Hepatocyte (in vitro differentiated cells): Measurements from ENCODE around the gene FARP1.

Experiments used
- CTCF ChIP-seq: fragments of 200-600 bp; sonication (generic); IDR thresholded peaks from 2 replicates; pipeline ENCODE4 v1.5.1; 2016; ENCODE audit warnings: antibody characterized with exemption, mild to moderate bottlenecking; ENCODE audit not compliant: poor library complexity
- EZH2 ChIP-seq: fragments of 200-600 bp; sonication (generic); IDR thresholded peaks from 2 replicates; pipeline ENCODE4 v1.6.1; 2016; ENCODE audit warnings: antibody characterized with exemption, mild to moderate bottlenecking, borderline replicate concordance
- EZH2phosphoT487 ChIP-seq: fragments of 200-600 bp; sonication (generic); IDR thresholded peaks from one replicate; pipeline ENCODE4 v1.6.1; 2018; ENCODE audit warnings: antibody characterized with exemption, mild to moderate bottlenecking, low read depth, moderate library complexity; ENCODE audit not compliant: unreplicated experiment, severe bottlenecking

GRCh38 chr13:98189841-98190505, 47.1 kb downstream of the FARP1 start:
- TF ChIP-seq EZH2phosphoT487 (no peak), CTCF (no peak), EZH2 (no peak)
